ENCODE results near the gene RPS6KB2. TPM values are rescaled to one million over a fixed set of nuclear protein-coding genes. Genes with fewer than 3 reads are reported as not detected.

The RPS6KB2 gene
- total and polyA plus RNA-seq, 2 experiments from 2014 or later: 29.5 to 41.3 TPM

GRCh38 chr11:67409261-67409666, 19.0 kb upstream of the RPS6KB2 start:
- no peaks in the 10 kb centered on the region for H3K9me2 ChIP-seq (ENCODE audit: insufficient read depth)
- H2AFZ ChIP-seq: no peak overlapping the region
- H3K9me3 Mint-ChIP-seq: no peaks in the 10 kb centered on the region
- H3F3A ChIP-seq (replicated peaks; ENCODE audit: low read depth): no peaks in the 10 kb centered on the region
- no peak for ATAC-seq
- no peak overlapping the region for H3K4me3 Mint-ChIP-seq
- DNase-seq (ENCODE audit: low spot score): no peak
- peaks cover 21% of the 10 kb centered on the region for H3K4me1 Mint-ChIP-seq
- no peaks in the 10 kb centered on the region for H3K36me3 ChIP-seq (ENCODE audit: insufficient read depth)
- H3K27me3 Mint-ChIP-seq (ENCODE audit: insufficient read depth, low read depth, poor library complexity): peaks cover 33% of the 10 kb centered on the region
- no peak overlapping the region for H3K4me3 ChIP-seq
- H3K27me3 ChIP-seq (ENCODE audit: insufficient read depth): peaks cover 10% of the 10 kb centered on the region; the same call in 1 of the 2 replicates
- TF ChIP-seq ZNF114 (CRISPR knock-in tag; IDR thresholded peaks at IDR 0.05): no peak
- no peak for TF ChIP-seq EZH2 (IDR thresholded peaks at IDR 0.05; ENCODE audit: low read depth, unreplicated experiment)
- no peak for TF ChIP-seq POLR2AphosphoS5 (IDR thresholded peaks at IDR 0.05; ENCODE audit: low read depth)
- TF ChIP-seq JUNB (IDR thresholded peaks at IDR 0.05; ENCODE audit: unreplicated experiment): no peak
- TF ChIP-seq NANOG (IDR thresholded peaks at IDR 0.05; ENCODE audit: borderline replicate concordance): no peak
- no peak for TF ChIP-seq ZNF331 (CRISPR knock-in tag; IDR thresholded peaks at IDR 0.05; ENCODE audit: low read depth)
- TF ChIP-seq STAT1 (IDR thresholded peaks at IDR 0.05; ENCODE audit: unreplicated experiment): no peak
- no peak for TF ChIP-seq REST (IDR thresholded peaks at IDR 0.05; ENCODE audit: unreplicated experiment)
- TF ChIP-seq EZH2phosphoT487 (IDR thresholded peaks at IDR 0.05; ENCODE audit: unreplicated experiment): no peak
- no peak for TF ChIP-seq CREB1 (CRISPR knock-in tag; IDR thresholded peaks at IDR 0.05; ENCODE audit: low read depth)
- TF ChIP-seq ETS1 (IDR thresholded peaks at IDR 0.05): no peak
- peaks cover 4% of the 10 kb centered on the region; the same call in 1 of the 2 replicates for H3K4me1 ChIP-seq (ENCODE audit: insufficient read depth)
- no peak overlapping the region for H3K27ac ChIP-seq (ENCODE audit: low read depth)
- H3K36me3 Mint-ChIP-seq (ENCODE audit: low read depth): no peaks in the 10 kb centered on the region
- no peaks in the 10 kb centered on the region for H4K20me1 ChIP-seq (replicated peaks; ENCODE audit: insufficient read depth)
- no peak overlapping the region for H3K27ac Mint-ChIP-seq
- H3K79me2 ChIP-seq (replicated peaks; ENCODE audit: insufficient read depth): no peaks in the 10 kb centered on the region
- no peak overlapping the region for H3K4me2 ChIP-seq

- peaks cover 4% of the 10 kb centered on the region; the same call in 1 of the 2 replicates for H3K4me1 ChIP-seq (ENCODE audit: insufficient read depth)
- 0 out of 2 replicates have a peak overlapping the region, but pooled peaks have one; percentile 11 for H3K27ac Mint-ChIP-seq
- DNase-seq (ENCODE audit: low spot score): peak; percentile 94
Observed at GRCh38 chr11:67409781-67410368, 18.4 kb upstream of the RPS6KB2 start.

More at GRCh38 chr11:67409781-67410368, 18.4 kb upstream of the RPS6KB2 start:
- peak overlapping the region; percentile 37; the same call in 1 of the 3 replicates for H3K4me3 Mint-ChIP-seq
- Histone ChIP-seq H3K79me2 (replicated peaks; ENCODE audit: insufficient read depth) (no peaks in the 10 kb centered on the region), H3K9me2 (ENCODE audit: insufficient read depth) (no peaks in the 10 kb centered on the region), H3K36me3 (ENCODE audit: insufficient read depth) (no peaks in the 10 kb centered on the region), H3K27ac (ENCODE audit: low read depth) (no peak overlapping the region), H3K4me2 (peak overlapping the region; percentile 43; the same call in 1 of the 2 replicates), H3K4me3 (no peak overlapping the region), H4K20me1 (replicated peaks; ENCODE audit: insufficient read depth) (no peaks in the 10 kb centered on the region), H3K27me3 (ENCODE audit: insufficient read depth) (peaks cover 11% of the 10 kb centered on the region; the same call in 1 of the 2 replicates), H3F3A (replicated peaks; ENCODE audit: low read depth) (no peaks in the 10 kb centered on the region), H2AFZ (no peak overlapping the region)
- H3K36me3 Mint-ChIP-seq (ENCODE audit: low read depth): no peaks in the 10 kb centered on the region
- H3K9me3 Mint-ChIP-seq: no peaks in the 10 kb centered on the region
- peak; percentile 90 for ATAC-seq
- H3K4me1 Mint-ChIP-seq: peaks cover 21% of the 10 kb centered on the region
- TF ChIP-seq JUNB (IDR thresholded peaks at IDR 0.05; ENCODE audit: unreplicated experiment): no peak
- 0 out of 2 replicates have a peak, but pooled peaks have one; percentile 45 for TF ChIP-seq POLR2AphosphoS5 (IDR thresholded peaks at IDR 0.05; ENCODE audit: low read depth)
- peaks cover 37% of the 10 kb centered on the region for H3K27me3 Mint-ChIP-seq (ENCODE audit: insufficient read depth, low read depth, poor library complexity)
